HG03139 (cell line): Measurements from ENCODE around the gene BOLA1.
"Not testable (repeated sequence)": the region's sequence is repeated elsewhere in the genome, so short reads cannot be mapped to it uniquely, and the experiment has no call there.

ENCODE experiments used
- ATAC-seq: cut with Tn5 transposase; IDR thresholded peaks from one replicate; pipeline ENCODE4 v1.9.1; 2021; ENCODE audit not compliant: unreplicated experiment

BOLA1 gene

GRCh38 chr1:149928401-149928724, 29.0 kb downstream of the BOLA1 start:
- no peak for ATAC-seq

GRCh38 chr1:149929856-149930255, 30.5 kb downstream of the BOLA1 start:
- no peak for ATAC-seq

DNA sequence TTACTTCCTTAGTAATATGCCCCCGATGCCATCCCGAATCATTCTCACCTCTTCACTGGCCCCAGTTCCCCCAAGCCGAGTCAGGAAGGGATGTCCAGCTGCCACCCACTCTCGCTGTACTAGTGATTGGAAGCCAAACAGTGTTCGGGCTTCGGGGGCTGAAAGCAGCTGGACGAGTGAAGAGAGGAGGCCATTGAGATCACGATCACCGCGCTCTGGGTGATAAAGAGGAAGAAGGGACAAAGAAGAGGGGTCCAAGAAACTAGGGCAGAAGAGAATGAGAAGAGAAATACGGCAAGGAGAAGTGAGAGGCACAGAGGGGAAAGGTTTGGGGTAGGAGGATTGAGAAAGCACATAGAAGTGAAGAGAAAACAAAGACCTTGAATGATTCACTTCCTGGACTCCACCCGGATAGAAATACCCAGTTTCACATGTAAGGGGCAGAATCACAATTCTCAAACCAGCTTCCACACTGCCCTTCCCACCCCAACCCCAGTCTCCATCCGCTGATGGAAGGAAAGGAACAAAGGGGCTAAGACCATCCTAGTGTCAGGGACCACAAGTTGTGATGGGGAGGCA, 31.9 kb downstream of the BOLA1 start:
- no peak for ATAC-seq

GRCh38 chr1:149932474-149932873, 33.1 kb downstream of the BOLA1 start:
- ATAC-seq: no peak

GRCh38 chr1:149933208-149933607, 33.8 kb downstream of the BOLA1 start:
- no peak for ATAC-seq

DNA sequence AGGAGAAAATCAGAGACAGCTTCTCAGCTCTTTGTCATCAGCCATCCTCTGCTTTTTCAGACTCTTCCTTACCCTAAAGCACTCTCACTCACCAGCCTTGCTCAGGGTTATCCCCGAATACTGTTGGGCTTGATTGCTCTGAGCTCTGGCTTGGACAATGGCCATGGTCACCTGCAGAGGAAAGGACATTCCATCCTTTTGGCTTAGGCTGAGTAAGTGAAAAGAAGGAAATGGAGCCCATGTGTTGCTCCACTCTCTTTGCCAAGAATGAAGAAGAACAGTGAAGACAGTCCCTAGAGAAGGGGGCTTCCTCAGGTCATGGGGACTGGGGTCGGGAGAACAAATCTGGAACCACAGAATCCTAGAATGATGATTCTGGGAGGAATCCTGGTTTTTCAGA, 35.0 kb downstream of the BOLA1 start:
- ATAC-seq: no peak

DNA sequence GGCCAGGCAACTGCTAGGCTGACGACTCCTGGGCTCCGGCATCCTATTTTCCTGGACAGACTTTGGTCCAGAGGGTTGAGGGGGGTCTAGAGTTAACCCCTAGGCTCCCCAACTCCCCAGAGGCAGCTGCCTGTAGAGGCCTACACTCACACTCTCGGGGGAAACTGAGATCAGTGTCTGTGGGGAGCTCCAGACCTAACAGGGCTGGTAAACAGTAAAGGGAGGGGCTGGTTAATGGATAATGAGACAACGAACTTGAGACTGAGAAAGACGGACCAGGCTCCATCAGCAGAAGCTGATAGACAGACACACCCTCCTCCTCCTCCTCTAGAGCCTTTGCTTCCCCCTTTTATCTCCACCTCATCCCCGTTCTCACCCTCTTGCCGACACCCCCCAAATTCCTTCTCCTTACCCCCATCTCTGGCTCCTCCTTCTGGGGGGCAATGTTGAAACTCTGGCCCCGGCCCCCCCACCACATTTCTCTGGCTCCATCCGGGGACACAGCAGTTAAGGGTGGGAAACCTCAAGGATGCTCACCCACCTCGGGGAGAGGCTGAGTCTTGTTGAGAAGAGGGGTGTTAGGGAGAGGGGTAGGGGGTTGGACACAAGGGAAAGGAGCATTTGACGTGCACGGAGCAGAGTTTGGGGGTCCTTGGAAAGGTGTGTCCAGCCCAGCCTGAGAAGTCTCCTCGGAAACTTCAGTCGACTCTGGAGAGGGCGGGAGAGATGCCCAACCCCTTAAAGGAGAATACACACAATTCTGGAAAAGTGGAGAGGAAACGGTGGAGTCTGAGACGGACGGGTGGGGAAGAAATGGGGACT, 37.0 kb downstream of the BOLA1 start, which contains the start of gene MTMR11:
TSS of gene MTMR11 (minus strand) at position 710 of the 822 bp plus-strand sequence. CDS start at position 478, 232 bp downstream.
- no peak for ATAC-seq

GRCh38 chr1:149936992-149937705, 37.8 kb downstream of the BOLA1 start:
- ATAC-seq: no peak

GRCh38 chr1:149937759-149938158, 38.4 kb downstream of the BOLA1 start:
- no peak for ATAC-seq

- ATAC-seq: not testable (repeated sequence)
These were observed 39.3 kb downstream of the BOLA1 start for GRCh38 chr1:149938668-149939003.

GRCh38 chr1:149940427-149940826, 41.1 kb downstream of the BOLA1 start:
- no peak for ATAC-seq

- no peak for ATAC-seq
These were observed 42.8 kb downstream of the BOLA1 start for GRCh38 chr1:149942207-149942606.

DNA sequence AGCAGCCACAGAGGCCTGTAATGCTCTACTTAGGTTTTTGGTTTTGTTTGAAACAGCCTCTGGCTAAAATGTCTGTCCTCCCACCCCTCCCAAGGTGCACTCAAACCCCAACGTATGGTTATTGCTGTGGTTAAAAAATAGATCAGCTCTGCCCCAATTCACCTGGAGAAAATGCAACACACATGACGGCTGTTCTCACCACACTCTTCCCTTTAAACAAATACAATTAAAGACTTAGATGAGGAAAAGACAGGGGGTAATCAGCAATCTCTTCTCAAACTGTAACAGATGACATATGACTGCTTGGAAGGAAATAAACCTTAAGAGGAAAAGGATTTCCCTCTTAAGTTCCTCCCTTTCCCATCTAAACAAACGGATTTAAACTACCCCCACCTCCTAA, 43.5 kb downstream of the BOLA1 start:
- no peak for ATAC-seq

DNA sequence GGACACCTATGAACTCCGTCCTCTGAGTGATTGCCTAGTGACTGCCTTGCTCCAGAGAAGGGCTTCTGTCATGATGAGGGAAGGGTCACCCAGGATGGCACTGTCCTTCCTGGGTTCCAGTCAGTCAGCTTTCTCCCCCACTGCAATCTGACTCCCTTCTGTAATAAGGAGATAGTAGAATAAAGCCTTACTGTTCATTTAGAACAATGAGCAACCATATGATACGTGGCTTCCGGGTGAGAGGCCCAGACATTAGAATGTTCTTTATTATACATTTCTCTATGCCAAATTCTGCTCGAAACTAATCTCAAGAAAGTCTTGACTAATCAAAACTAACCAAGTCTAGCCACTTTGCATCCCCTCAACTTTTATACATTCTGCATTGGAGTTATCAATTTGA, 45.8 kb downstream of the BOLA1 start:
- no peak for ATAC-seq

- no peak for ATAC-seq
These were observed 50.5 kb downstream of the BOLA1 start for GRCh38 chr1:149949911-149950310.
